Measurements from ENCODE around the gene TNRC6C.

TNRC6C gene

DNA sequence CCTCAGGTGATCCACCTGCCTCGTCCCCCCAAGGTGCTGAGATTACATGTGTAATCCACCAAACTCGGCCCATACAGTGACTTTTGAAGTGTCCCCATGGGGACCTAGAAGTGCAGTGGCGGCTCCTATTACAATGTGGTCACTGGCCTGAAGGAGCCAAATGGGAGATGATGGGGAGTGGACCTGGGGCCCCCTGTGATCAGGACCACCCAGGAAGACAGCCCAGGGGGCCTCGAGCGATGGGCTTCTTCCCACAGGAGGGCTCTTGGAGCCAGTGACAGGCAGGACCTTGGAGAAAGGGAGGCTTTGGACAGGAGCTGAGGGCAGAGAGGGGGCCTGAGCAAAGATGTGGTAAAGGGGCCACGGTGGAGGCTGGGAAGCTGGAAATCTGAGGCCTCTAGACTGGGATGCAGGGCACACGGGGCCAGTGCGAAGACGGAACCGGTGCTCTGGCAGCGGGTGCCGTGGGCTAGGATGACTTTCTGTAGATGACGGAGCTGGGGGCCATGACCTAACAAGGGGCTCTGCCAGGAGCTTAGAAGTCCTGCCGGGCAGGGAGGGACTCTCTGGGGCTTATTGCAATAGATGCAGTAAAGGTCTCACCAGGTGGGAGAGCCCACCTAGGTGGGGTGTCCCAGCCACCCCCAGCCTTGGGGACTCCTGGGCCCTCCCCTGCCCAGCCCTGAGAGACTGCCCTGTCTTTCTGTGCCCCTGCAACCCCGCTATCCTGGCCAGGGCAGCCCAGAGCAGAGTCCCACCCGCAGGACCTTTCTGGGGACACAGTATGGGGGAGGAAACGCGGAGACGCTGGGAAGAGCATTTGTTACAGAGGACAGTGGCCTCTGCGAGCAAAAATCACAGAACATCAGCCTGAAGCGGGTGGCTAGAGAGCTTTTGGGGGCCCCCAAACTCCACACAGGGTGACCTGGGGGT lies 185.0 kb downstream of the TNRC6C start:
- DNase-seq: no peak

DNA sequence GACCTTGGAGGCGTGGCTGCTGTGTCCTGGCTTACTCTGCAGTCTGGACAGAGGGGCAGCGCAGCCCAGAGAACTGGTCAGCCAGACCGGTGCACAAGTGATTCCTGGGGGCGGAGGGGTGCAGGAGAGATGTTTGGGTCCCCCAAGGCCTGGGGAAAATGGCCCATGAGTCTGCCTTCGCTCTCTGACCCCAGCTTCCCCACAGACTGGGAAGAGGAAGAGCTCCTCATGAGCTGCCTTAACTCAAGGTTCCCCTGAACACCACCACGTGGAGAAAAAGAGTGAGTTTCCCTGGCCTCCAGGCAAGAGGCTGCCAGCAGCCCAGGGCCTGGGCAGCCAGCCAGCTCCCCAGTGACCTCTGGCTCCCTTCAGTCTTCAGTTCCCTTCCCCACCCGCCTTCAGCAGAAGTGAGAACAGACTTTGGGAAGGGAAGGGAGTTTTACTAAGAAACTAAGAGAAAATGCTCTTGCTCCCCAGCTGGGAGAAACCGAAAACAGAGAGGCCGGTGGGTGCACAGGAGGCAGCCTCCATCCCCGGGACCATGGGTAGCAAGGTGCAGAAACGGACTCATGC lies 185.7 kb downstream of the TNRC6C start:
- DNase-seq: no peak

DNA sequence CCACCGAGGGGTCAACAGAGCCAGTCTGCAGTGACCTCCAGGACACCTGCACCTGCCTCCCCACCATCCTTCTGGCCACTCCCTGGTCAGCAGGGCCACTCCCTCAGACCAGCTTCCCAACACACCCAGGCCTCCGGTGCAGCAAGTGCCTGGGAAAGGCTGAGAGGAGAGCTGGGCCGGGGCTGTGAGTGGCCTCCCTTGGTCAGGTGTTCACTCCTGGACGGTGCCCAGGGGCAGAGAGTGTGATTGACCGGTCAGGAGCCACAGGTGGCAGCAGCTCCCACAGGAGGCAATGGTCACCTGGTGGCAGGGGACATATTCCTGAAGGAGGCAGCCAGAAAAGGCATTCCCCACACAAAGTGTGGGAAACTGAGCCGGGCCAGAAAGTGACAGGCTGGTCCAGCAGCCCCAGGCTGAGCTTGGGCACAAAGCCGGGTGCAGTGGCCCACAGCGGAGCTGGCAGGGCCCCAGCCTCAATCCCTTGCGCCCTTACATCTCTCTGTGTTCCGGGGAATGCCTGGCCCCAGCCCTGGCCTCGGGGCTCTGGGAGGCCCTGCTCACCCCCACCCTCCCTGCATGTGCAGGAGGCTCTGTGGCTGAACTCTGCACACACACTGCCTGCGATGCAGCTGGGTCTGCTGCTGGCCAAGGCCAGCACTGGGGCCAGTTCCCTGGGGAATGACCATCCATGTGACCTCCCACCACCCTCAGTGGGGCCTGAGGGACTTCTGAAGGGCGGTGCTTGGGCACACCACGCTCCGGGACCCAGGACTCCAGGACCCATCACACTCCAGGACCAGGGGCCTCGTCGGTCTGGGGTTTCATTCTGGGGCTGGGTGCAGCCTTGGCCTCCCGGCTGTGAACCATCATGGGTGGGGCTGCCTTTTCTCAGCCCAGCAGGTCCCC lies 186.5 kb downstream of the TNRC6C start:
- no peak for DNase-seq

DNA sequence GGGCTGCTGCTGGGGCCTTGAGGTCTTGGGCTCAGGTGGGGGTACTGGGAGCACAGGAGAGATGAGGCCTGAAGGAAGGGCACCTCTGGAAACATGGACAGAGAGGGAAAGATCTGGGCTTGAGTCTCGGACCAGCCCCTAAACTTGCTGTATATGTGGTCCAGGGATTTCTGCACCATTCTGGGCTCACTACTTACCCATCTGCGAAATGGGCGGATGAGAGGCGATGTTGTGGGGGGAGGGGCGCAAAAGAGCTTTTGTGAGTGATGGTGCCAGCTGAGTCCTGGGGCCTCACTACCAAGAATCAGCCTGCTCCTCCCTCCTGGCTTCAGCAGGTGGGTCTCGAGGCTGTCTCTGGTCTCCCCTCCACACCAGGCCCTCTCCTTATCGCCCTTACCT lies 188.0 kb downstream of the TNRC6C start:
- DNase-seq: no peak

DNA sequence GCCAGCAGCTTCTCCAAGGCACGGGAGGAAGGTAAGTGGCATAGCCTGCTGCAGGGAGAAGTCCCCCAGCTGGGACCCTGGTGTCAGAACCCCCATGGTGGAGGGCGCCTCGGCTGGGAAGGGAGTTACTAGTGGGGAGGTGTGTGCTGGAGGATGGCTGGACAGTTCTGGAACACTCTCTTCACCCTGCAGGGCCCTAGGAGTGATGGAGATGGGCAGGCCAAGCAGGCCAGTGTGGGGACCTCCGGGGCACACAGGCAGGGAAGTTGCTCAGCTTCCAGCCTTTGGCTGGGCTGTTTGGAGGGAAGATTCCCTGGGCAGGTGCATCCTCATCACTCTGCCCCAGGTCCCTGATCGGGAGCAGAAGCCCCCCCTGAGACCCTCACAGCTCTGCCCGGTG lies 188.4 kb downstream of the TNRC6C start:
- no peak for DNase-seq

DNA sequence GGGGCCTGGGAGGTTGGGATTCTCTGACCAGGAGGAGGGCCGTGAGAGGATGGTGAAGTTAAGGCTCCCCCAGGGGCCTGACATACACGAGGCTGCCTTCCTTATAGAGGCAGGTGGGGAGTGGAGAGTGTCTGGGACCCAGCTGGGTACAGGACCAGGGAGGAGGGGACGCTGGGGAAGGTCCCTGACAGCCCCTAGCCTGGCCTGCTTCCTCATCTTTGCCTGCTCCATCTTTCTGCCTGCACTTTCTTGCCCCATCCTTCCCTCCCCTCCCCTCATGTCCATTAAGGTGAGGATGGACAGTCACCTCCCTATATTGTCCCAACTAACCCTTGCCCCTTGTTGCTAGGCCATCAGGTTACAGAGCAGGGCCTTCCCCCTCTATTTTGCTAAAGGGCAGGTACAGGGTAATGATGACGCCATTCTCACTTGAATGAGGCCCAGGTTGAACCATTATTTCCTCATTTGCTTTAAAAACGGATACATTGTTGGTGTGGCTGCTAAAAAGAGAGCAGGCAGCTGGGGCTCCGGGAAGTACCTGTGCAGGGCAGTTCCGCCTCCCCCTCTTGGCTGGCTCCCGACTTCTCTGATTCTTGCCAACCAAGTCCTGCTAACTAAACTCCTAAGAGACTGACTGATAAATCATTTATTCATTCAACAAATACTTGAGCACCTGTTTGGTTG lies 189.0 kb downstream of the TNRC6C start:
- no peak for DNase-seq

DNA sequence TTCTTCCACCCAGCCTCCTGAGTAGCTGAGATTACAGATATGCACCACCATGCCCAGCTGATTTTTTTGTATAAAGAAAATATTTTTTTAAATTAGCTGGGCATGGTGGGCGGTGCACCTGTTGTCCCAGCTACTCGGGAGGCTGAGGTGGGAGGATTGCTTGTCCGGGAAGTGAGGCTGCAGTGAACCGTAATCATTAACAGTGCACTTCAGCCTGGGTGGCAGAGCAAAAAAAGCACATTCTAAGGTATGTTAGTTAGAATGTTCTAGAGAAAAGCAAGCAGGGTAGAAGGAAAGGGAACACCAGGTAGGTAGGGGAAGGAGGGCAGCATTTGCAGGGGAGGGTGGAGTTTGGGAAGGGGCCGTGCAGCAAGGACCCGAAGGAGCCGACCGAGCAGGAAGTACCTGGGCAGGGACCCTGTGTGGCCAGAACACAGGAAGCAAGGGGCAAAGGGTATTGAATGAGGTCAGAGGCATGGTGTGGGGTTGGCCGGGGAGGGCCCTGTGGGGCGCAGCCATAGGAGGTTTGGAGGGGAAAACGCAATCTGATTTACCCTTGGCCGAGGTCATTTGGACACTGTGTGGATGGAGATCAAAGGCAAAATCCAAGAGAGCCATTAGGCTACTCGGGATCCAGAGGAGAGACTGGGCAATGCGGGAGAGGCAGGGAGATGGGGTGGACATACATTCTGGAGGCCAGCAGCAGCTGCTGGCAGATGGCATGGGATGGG lies 189.9 kb downstream of the TNRC6C start:
- DNase-seq: no peak

DNA sequence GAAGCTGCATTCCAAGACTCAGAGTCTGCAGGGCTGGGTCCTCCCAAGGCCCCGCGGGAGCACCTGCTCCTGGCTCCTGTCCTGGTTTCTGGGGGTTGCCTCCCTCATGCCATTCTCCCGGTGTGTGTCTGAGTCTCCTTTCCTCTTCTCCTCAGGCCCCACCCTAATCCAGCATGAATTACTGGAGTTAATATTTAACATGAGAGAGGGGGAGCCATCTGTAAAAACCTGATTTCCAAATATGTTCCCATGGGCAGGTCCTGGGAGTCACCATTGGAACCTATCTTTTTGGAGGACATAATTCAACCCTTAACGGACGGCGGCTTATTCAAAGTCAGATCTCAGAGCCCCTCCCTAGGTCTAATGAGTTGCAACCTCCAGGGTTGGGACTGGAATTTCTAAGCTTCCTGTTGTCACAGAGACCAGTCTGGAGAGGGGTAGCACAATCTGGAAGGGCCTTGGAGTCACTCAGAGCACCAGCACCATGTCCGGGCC lies 193.1 kb downstream of the TNRC6C start:
- DNase-seq: no peak

DNA sequence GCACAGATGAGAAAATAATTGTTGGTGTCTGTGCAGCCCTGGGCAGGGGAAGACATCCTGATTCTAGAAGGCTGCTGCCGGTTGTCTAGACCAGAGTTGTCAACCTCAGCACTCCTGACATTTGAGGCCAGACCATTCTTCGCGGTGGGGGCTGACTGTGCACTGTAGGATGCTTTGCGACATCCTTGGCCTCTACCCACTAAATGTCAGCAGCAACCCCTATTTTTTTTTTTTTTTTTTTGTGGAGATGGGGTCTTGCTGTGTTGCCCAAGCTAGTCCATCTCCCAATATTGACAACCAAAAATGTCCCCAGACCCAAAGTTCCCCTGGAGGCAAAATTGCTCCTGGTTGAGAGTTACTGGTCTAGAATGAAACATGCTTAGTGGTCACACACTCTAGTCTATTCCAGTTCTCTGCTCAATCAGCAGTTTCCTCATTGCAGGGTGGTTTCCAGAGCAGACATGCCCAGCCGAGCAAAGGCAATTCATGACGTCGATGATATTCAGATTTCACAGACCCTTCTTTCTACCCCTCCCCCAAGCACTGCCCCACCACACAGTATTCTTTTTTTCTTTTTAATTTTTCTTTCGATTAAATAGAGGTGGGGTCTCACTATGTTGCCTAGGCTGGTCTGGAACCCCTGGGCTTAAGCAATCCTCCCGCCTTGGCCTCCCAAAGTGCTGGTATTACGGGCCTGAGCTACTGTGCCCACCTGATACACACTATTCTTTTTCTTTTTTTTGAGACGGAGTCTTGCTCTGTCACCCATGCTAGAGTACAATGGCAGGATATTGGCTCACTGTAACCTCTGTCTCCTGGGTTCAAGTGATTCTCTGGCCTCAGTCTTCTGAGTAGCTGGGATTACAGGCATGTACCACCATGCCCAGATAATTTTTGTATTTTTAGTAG lies 196.7 kb downstream of the TNRC6C start:
- DNase-seq: no peak

Data from central memory CD4-positive, alpha-beta T cell (primary cell).